A549 (cell line): ENCODE measurements around the gene NCL. TPM values are rescaled to one million over a fixed set of nuclear protein-coding genes. Genes with fewer than 3 reads are reported as not detected.

Experiments
- ATAC-seq, 2 experiments: fragments of 200-7000 bp in 1 of 2; fragments of >200 bp in 1 of 2; cut with Nextera tagmentation in 1 of 2; cut with Tn5 transposase in 1 of 2; 3 replicates each; pipeline versions ENCODE4 v1.8.0 to v1.9.1; 2018 to 2020; ENCODE audit warnings: mild to moderate bottlenecking in 1 of 2, moderate library complexity in 1 of 2
- CTCF ChIA-PET: fragments of 300-600 bp; sonication (Branson Sonifier 250); formaldehyde crosslinking; extraction: SDS; loops from one replicate; lab custom pipeline; 2021; ENCODE audit warnings: antibody characterized with exemption, inconsistent platforms; lab: Yijun Ruan, JAX
- POLR2A ChIA-PET: fragments of 350-600 bp; formaldehyde crosslinking; extraction: SDS; loops from one replicate; lab custom pipeline; 2021; ENCODE audit warnings: antibody characterized with exemption, inconsistent platforms; lab: Yijun Ruan, JAX
- DNase-seq, 2 experiments: peaks; one replicate each; pipeline versions ENCODE4 v3.0.0 to v3.0.0-alpha.2; 2011 to 2016; ENCODE audit warnings: low read depth in 1 of 2, low spot score in 1 of 2
- FAIRE-seq: peaks from 2 replicates; lab custom pipeline; 2011; peaks lifted over from hg19 to GRCh38; lab: Jason Lieb, UNC
- H3K27ac ChIP-seq, 2 experiments: fragments of >200 bp; sonication (Bioruptor Twin); formaldehyde crosslinking; 3 replicates each; pipeline ENCODE4 v1.5.1; 2016 to 2017
- H3K4me1 ChIP-seq: fragments of >200 bp; sonication (Bioruptor Twin); formaldehyde crosslinking; 3 replicates; pipeline ENCODE4 v1.6.1; 2016
- H3K4me2 ChIP-seq: fragments of >200 bp; sonication (Bioruptor Twin); formaldehyde crosslinking; 3 replicates; pipeline ENCODE4 v1.6.1; 2016
- H3K4me3 ChIP-seq: fragments of >200 bp; sonication (Bioruptor Twin); formaldehyde crosslinking; 3 replicates; pipeline ENCODE4 v1.5.1; 2016
- H3K9me3 ChIP-seq: fragments of >200 bp; sonication (Bioruptor Twin); formaldehyde crosslinking; 3 replicates; pipeline ENCODE4 v1.6.1; 2016
- BHLHE40 ChIP-seq: IDR thresholded peaks from 2 replicates; pipeline ENCODE4 v1.6.1; 2012; ENCODE audit warnings: low read depth, low read length, inconsistent platforms
- CEBPB ChIP-seq, 2 experiments: fragments of >200 bp in 1 of 2; sonication (Bioruptor Twin) in 1 of 2; formaldehyde crosslinking in 1 of 2; IDR thresholded peaks; 2 replicates each; pipeline ENCODE4 v1.6.1; 2012 to 2016
- EP300 ChIP-seq, 2 experiments: fragments of >200 bp; sonication (Bioruptor Twin); formaldehyde crosslinking; IDR thresholded peaks; 2 replicates in 1 of 2; 3 replicates in 1 of 2; pipeline ENCODE4 v1.6.1; 2016 to 2017
- FOSB ChIP-seq: fragments of 250-450 bp; sonication (Bioruptor Pico); IDR thresholded peaks from 2 replicates; pipeline ENCODE4 v1.5.0; 2020; ENCODE audit warnings: mild to moderate bottlenecking, moderate library complexity
- GATA3 ChIP-seq: IDR thresholded peaks from 2 replicates; pipeline ENCODE4 v1.6.1; 2012; ENCODE audit warnings: borderline replicate concordance
- HDAC2 ChIP-seq: fragments of 200-600 bp; sonication (generic); IDR thresholded peaks from 2 replicates; pipeline ENCODE4 v1.6.1; 2016
- HEYL ChIP-seq: fragments of 250-450 bp; sonication (Bioruptor Pico); IDR thresholded peaks from 2 replicates; pipeline ENCODE4 v1.8.0; 2021; ENCODE audit warnings: mild to moderate bottlenecking, moderate library complexity
- HOXB5 ChIP-seq: fragments of 250-450 bp; sonication (Bioruptor Pico); IDR thresholded peaks from 2 replicates; pipeline ENCODE4 v1.5.0; 2020; ENCODE audit warnings: mild to moderate bottlenecking, moderate library complexity
- JUN ChIP-seq, 2 experiments: fragments of >200 bp; sonication (Bioruptor Twin); formaldehyde crosslinking; IDR thresholded peaks; 2 replicates in 1 of 2; 3 replicates in 1 of 2; pipeline ENCODE4 v1.6.1; 2016 to 2017
- JUNB ChIP-seq: fragments of >200 bp; sonication (Bioruptor Twin); formaldehyde crosslinking; IDR thresholded peaks from 2 replicates; pipeline ENCODE4 v1.6.1; 2016
- KDM1A ChIP-seq: fragments of 200-600 bp; sonication (generic); IDR thresholded peaks from 2 replicates; pipeline ENCODE4 v1.6.1; 2016; ENCODE audit warnings: low read depth, mild to moderate bottlenecking
- KDM5A ChIP-seq: fragments of 200-600 bp; sonication (generic); IDR thresholded peaks from 2 replicates; pipeline ENCODE4 v1.6.1; 2016; ENCODE audit warnings: antibody characterized with exemption, mild to moderate bottlenecking
- MAFK ChIP-seq: fragments of 450-650 bp; IDR thresholded peaks from 2 replicates; pipeline ENCODE4 v1.6.1; 2014; ENCODE audit not compliant: partially characterized antibody
- MAZ ChIP-seq: fragments of 150-350 bp; IDR thresholded peaks from 2 replicates; pipeline ENCODE4 v1.6.1; 2014; ENCODE audit warnings: antibody characterized with exemption, low read depth, low read length, borderline replicate concordance
- MYC ChIP-seq: IDR thresholded peaks from 2 replicates; pipeline ENCODE4 v1.6.1; 2012; ENCODE audit warnings: mild to moderate bottlenecking, inconsistent platforms, low read length, improper control_type of control experiment, borderline replicate concordance
- NR3C1 ChIP-seq: fragments of >200 bp; sonication (Bioruptor Twin); formaldehyde crosslinking; IDR thresholded peaks from 3 replicates; pipeline ENCODE4 v1.6.1; 2017
- POLR2AphosphoS2 ChIP-seq: conservative IDR thresholded peaks from 2 replicates; pipeline ENCODE4 v1.6.1; 2012; ENCODE audit warnings: low read length, improper control_type of control experiment, inconsistent platforms
- RARB ChIP-seq: fragments of 250-450 bp; sonication (Bioruptor Pico); IDR thresholded peaks from 2 replicates; pipeline ENCODE4 v1.8.0; 2021; ENCODE audit warnings: mild to moderate bottlenecking, moderate library complexity
- RCOR1 ChIP-seq: fragments of 150-350 bp; IDR thresholded peaks from 2 replicates; pipeline ENCODE4 v1.6.1; 2014; ENCODE audit warnings: antibody characterized with exemption, low read length, low read depth
- RNF2 ChIP-seq: fragments of 200-600 bp; sonication (generic); IDR thresholded peaks from 2 replicates; pipeline ENCODE4 v1.6.1; 2016; ENCODE audit warnings: low read depth, mild to moderate bottlenecking, antibody characterized with exemption, moderate library complexity, borderline replicate concordance
- SREBF2 ChIP-seq: fragments of 450-650 bp; IDR thresholded peaks from 2 replicates; pipeline ENCODE4 v1.6.1; 2014; ENCODE audit warnings: mild to moderate bottlenecking, moderate library complexity
- TFCP2L1 ChIP-seq: fragments of 250-450 bp; sonication (Bioruptor Pico); IDR thresholded peaks from 2 replicates; pipeline ENCODE4 v1.5.0; 2021; ENCODE audit warnings: mild to moderate bottlenecking
- TP53 ChIP-seq: fragments of 250-450 bp; sonication (Bioruptor Pico); IDR thresholded peaks from 2 replicates; pipeline ENCODE4 v1.5.0; 2021; ENCODE audit warnings: mild to moderate bottlenecking, moderate library complexity
- ZC3H11A ChIP-seq: fragments of 450-650 bp; IDR thresholded peaks from 2 replicates; pipeline ENCODE4 v1.6.1; 2014; ENCODE audit warnings: antibody characterized with exemption, mild to moderate bottlenecking
- ZFP36 ChIP-seq: fragments of 450-650 bp; IDR thresholded peaks from 2 replicates; pipeline ENCODE4 v1.6.1; 2014; ENCODE audit warnings: borderline replicate concordance; ENCODE audit not compliant: partially characterized antibody
- WGBS: methylation state at CpG from one replicate; pipeline ENCODE4 v1.1.6; 2017; ENCODE audit errors: missing lambda C conversion rate; 5-methylcytosine and 5-hydroxymethylcytosine counted together
- polyA plus RNA-seq, 4 experiments: library from polyadenylated mRNA; depleted of rRNA in 3 of 4; stranded (reverse); fragments of >200 nt; fragmentation: RNase III in 1 of 4; extraction: RNeasy Plus Mini Kit Qiagen cat#74134 plus additional on column Dnase treatment in 1 of 4; gene quantifications; 2 replicates in 3 of 4; 3 replicates in 1 of 4; pipeline ENCODE4 v1.2.3, GENCODE V29; 2011 to 2017
- TF ChIP-seq, protein P1 (sequence below): fragments of >200 bp; sonication (Bioruptor Twin); formaldehyde crosslinking; IDR thresholded peaks from 3 replicates; pipeline ENCODE4 v1.5.1; 2016
- TF ChIP-seq, protein P2 (sequence below): fragments of 150-350 bp; IDR thresholded peaks from 2 replicates; pipeline ENCODE4 v1.6.1; 2014; ENCODE audit warnings: low read depth, mild to moderate bottlenecking, low read length
- TF ChIP-seq, protein P3 (sequence below): fragments of 250-450 bp; sonication (Bioruptor Pico); IDR thresholded peaks from 2 replicates; pipeline ENCODE4 v1.5.0; 2020; ENCODE audit warnings: low read depth, mild to moderate bottlenecking, moderate library complexity

The NCL gene
- polyA plus RNA-seq, 2 of the 4 experiments (the other 2 are of a cell fraction): 390 to 766 TPM

DNA sequence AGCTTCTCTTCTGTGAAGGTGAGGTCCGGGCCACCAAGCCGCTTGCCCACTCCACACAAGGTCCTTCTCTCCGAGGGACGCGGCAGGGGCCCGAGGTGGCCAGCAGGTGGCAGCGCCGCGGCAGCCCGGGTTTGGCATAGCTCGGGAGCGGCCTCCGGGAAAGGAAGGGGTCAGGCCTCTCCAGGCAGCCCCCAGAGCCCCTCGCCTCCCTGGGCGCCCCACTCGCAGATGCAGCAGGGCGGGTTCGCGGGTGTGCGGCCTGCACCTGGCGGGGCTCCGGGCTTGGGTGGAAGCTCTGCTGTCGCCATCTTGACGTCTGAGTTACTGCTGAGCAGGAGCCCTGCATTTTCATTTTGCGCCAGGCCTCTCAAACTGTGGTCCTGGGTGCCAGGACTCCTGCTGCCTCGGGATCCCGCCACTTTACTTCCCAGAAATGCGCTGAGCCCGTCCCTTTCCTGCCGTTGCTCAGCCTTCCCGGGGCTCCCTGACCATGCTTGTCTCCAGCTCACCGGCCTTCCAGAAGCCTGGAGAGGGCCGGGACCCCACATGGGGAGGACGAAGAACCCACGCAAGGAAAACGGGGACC is 18.6 kb upstream of the NCL start (continued):
- TF ChIP-seq ZC3H11A (no peak), RNF2 (no peak), TP53 (CRISPR knock-in tag) (no peak)
- TF ChIP-seq, protein P1, sequence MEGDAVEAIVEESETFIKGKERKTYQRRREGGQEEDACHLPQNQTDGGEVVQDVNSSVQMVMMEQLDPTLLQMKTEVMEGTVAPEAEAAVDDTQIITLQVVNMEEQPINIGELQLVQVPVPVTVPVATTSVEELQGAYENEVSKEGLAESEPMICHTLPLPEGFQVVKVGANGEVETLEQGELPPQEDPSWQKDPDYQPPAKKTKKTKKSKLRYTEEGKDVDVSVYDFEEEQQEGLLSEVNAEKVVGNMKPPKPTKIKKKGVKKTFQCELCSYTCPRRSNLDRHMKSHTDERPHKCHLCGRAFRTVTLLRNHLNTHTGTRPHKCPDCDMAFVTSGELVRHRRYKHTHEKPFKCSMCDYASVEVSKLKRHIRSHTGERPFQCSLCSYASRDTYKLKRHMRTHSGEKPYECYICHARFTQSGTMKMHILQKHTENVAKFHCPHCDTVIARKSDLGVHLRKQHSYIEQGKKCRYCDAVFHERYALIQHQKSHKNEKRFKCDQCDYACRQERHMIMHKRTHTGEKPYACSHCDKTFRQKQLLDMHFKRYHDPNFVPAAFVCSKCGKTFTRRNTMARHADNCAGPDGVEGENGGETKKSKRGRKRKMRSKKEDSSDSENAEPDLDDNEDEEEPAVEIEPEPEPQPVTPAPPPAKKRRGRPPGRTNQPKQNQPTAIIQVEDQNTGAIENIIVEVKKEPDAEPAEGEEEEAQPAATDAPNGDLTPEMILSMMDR: peak; percentile 86

DNA sequence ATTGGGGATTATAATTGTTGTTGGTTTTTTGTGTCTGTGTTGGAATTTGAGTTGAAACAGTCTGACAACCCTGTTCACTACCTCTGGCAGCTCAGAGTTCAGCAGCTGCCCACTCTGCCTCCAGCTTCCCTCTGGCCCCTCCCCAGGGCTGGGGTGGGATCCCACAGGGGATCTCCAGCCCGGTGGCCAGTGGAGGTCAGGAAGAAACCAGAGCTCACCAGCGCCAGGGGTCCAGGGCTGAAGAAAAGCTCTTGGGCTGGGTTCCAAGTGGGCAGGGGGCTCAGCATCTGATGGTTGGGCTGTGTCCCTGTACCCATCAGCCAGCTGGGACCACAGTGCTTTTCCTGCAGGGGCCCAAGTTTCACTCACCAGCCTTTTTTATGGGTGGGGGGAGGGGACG is 16.5 kb upstream of the NCL start:
- no peak for TF ChIP-seq ZFP36
- TF ChIP-seq, protein P2, sequence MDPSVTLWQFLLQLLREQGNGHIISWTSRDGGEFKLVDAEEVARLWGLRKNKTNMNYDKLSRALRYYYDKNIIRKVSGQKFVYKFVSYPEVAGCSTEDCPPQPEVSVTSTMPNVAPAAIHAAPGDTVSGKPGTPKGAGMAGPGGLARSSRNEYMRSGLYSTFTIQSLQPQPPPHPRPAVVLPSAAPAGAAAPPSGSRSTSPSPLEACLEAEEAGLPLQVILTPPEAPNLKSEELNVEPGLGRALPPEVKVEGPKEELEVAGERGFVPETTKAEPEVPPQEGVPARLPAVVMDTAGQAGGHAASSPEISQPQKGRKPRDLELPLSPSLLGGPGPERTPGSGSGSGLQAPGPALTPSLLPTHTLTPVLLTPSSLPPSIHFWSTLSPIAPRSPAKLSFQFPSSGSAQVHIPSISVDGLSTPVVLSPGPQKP: no peak
- TF ChIP-seq RCOR1: no peak
- TF ChIP-seq ZC3H11A: no peak
- TF ChIP-seq HOXB5 (CRISPR knock-in tag): no peak
- TF ChIP-seq SREBF2: no peak
- TF ChIP-seq NR3C1: no peak
- TF ChIP-seq MYC: no peak
- TF ChIP-seq KDM1A: no peak
- TF ChIP-seq POLR2AphosphoS2: no peak
- TF ChIP-seq, protein P3, sequence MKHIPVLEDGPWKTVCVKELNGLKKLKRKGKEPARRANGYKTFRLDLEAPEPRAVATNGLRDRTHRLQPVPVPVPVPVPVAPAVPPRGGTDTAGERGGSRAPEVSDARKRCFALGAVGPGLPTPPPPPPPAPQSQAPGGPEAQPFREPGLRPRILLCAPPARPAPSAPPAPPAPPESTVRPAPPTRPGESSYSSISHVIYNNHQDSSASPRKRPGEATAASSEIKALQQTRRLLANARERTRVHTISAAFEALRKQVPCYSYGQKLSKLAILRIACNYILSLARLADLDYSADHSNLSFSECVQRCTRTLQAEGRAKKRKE (CRISPR knock-in tag): no peak
- TF ChIP-seq CEBPB (IDR thresholded peaks at IDR 0.05): no peak
- no peak for TF ChIP-seq JUN (IDR thresholded peaks at IDR 0.05)
- no peak for TF ChIP-seq MAFK
- no peak for TF ChIP-seq JUNB
- TF ChIP-seq TFCP2L1 (CRISPR knock-in tag): no peak
- TF ChIP-seq HDAC2: no peak
- TF ChIP-seq GATA3: no peak
- no peak for TF ChIP-seq HEYL
- no peak for TF ChIP-seq TP53 (CRISPR knock-in tag)
- ATAC-seq (no peak), FAIRE-seq (no peak), DNase-seq (no peak)
- ChIA-PET CTCF (interaction anchor here (1.1 to 8.8 kb wide), 6 partner anchors 11 to 37 kb away, joined by 3 to 115 read pairs (median 3); partner anchors contain the start of gene NCL), POLR2A (interaction anchor here (4.5 kb wide), 1 partner anchor 17 kb away, joined by 48 read pairs; the partner anchor contains the start of gene NCL)
- WGBS: 81% methylated on average over 2 of the region's 3 CpGs
- H3K4me2 ChIP-seq: no peak overlapping the region
- H3K4me3 ChIP-seq: no peak overlapping the region
- H3K4me1 ChIP-seq: peaks cover 4% of the 10 kb centered on the region; the same call in 1 of the 3 replicates
- H3K27ac ChIP-seq: no peak overlapping the region
- H3K9me3 ChIP-seq: no peaks in the 10 kb centered on the region

DNA sequence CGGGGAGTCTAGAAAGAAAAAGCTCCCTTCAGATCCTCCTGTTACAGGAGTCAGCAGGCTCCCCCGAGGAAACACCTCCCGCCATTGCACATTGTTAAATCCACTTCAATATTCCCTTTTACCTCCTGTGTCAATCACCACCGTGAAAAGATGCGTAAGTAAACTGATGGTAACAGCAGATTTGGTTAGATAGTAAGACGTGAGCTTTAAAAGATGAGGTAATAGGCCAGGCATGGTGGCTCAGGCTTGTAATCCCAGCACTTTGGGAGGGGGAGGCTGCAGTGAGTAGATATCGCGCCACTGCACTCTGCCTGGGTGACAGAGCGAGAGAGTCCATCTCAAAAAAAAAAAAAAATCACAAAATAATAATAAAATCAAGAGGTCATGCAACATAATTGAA is 15.2 kb upstream of the NCL start:
- POLR2A ChIA-PET: interaction anchor here (0.7 kb wide), 1 partner anchor 15 kb away, joined by 4 read pairs; the partner anchor contains the start of gene NCL
- TF ChIP-seq MYC: no peak
- TF ChIP-seq MAZ: no peak
- TF ChIP-seq, protein P2: no peak
- TF ChIP-seq SREBF2: no peak
- TF ChIP-seq FOSB (CRISPR knock-in tag): no peak
- no peak for TF ChIP-seq KDM5A
- TF ChIP-seq RNF2: no peak
- no peak for TF ChIP-seq BHLHE40
- TF ChIP-seq CEBPB (IDR thresholded peaks at IDR 0.05): no peak
- no peak for TF ChIP-seq HOXB5 (CRISPR knock-in tag)
- no peak for TF ChIP-seq RARB (CRISPR knock-in tag)
- TF ChIP-seq EP300 (IDR thresholded peaks at IDR 0.05): no peak
- TF ChIP-seq, all 56 proteins: peak for 0
- no peak for ATAC-seq
- no peak for DNase-seq
- CTCF ChIA-PET: interaction anchor here (0.8 to 8.8 kb wide), 5 partner anchors 9 to 132 kb away, joined by 3 to 115 read pairs (median 3); partner anchors contain the start of gene NCL
- H3K4me3 ChIP-seq: no peak overlapping the region
- H3K27ac ChIP-seq: no peak overlapping the region
- H3K4me1 ChIP-seq: peaks cover 4% of the 10 kb centered on the region; the same call in 1 of the 3 replicates
- no peaks in the 10 kb centered on the region for H3K9me3 ChIP-seq
- H3K4me2 ChIP-seq: no peak overlapping the region
- WGBS: 93% methylated on average over 9 of the region's 9 CpGs
- FAIRE-seq: no peak
